GM23248 (cell line): ENCODE measurements around the gene DYSF. TPM values are rescaled to one million over a fixed set of nuclear protein-coding genes. Genes with fewer than 3 reads are reported as not detected.

Source experiments
- DNase-seq: peaks from one replicate; pipeline ENCODE4 v3.0.0-alpha.2; 2015
- H2AFZ ChIP-seq: fragments of 200-600 bp; sonication (generic); 2 replicates; pipeline ENCODE4 v1.6.1; 2016; ENCODE audit warnings: antibody characterized with exemption
- H3F3A ChIP-seq: fragments of 200-600 bp; sonication (generic); 2 replicates; pipeline ENCODE4 v1.6.1; 2016; ENCODE audit warnings: mild to moderate bottlenecking, antibody characterized with exemption, mixed run types; ENCODE audit not compliant: insufficient read depth
- H3K27ac ChIP-seq: fragments of 200-600 bp; sonication (generic); 2 replicates; pipeline ENCODE4 v1.5.1; 2016; ENCODE audit warnings: mild to moderate bottlenecking
- H3K27me3 ChIP-seq: fragments of 200-600 bp; sonication (generic); replicated peaks from 2 replicates; pipeline ENCODE4 v1.6.1; 2016; ENCODE audit warnings: mild to moderate bottlenecking; ENCODE audit not compliant: insufficient read depth
- H3K36me3 ChIP-seq: fragments of 200-600 bp; sonication (generic); 2 replicates; pipeline ENCODE4 v1.6.1; 2016; ENCODE audit warnings: low read depth, mild to moderate bottlenecking
- H3K4me1 ChIP-seq: fragments of 200-600 bp; sonication (generic); 2 replicates; pipeline ENCODE4 v1.6.1; 2016; ENCODE audit warnings: mild to moderate bottlenecking; ENCODE audit not compliant: insufficient read depth
- H3K4me2 ChIP-seq: fragments of 200-600 bp; sonication (generic); one replicate; pipeline ENCODE4 v1.6.1; 2016; ENCODE audit warnings: mild to moderate bottlenecking; ENCODE audit not compliant: unreplicated experiment
- H3K4me3 ChIP-seq: fragments of 200-600 bp; sonication (generic); 2 replicates; pipeline ENCODE4 v1.5.1; 2016; ENCODE audit warnings: mild to moderate bottlenecking
- H3K79me2 ChIP-seq: fragments of 200-600 bp; sonication (generic); 2 replicates; pipeline ENCODE4 v1.6.1; 2016; ENCODE audit warnings: mild to moderate bottlenecking; ENCODE audit not compliant: insufficient read depth
- H3K9ac ChIP-seq: fragments of 200-600 bp; sonication (generic); 2 replicates; pipeline ENCODE4 v1.6.1; 2016; ENCODE audit warnings: mild to moderate bottlenecking
- H3K9me2 ChIP-seq: fragments of 200-600 bp; sonication (generic); 2 replicates; pipeline ENCODE4 v1.6.1; 2016; ENCODE audit warnings: mixed run types, mild to moderate bottlenecking, moderate library complexity; ENCODE audit not compliant: insufficient read depth
- H3K9me3 ChIP-seq: fragments of 200-600 bp; sonication (generic); one replicate; pipeline ENCODE4 v1.6.1; 2017; ENCODE audit warnings: low read depth
- H4K20me1 ChIP-seq: fragments of 200-600 bp; sonication (generic); 2 replicates; pipeline ENCODE4 v1.6.0; 2016; ENCODE audit not compliant: insufficient read depth
- EZH2 ChIP-seq: fragments of 200-600 bp; sonication (generic); IDR thresholded peaks from 2 replicates; pipeline ENCODE4 v1.6.1; 2018; ENCODE audit warnings: antibody characterized with exemption, mild to moderate bottlenecking; ENCODE audit not compliant: insufficient read depth, poor library complexity, severe bottlenecking
- EZH2phosphoT487 ChIP-seq: fragments of 200-600 bp; sonication (generic); IDR thresholded peaks from 2 replicates; pipeline ENCODE4 v1.6.1; 2018; ENCODE audit warnings: antibody characterized with exemption, moderate library complexity, mild to moderate bottlenecking, low read depth; ENCODE audit not compliant: insufficient read depth
- WGBS, 2 experiments: methylation state at CpG; one replicate each; pipeline ENCODE4 v1.1.6; 2015 to 2017; ENCODE audit warnings: low lambda C conversion rate in 2 of 2, low coverage in 1 of 2; ENCODE audit errors: missing lambda C conversion rate in 2 of 2; 5-methylcytosine and 5-hydroxymethylcytosine counted together
- in situ Hi-C: fragments of 300-500 bp; cut with MboI; formaldehyde crosslinking; loops from 2 replicates; pipeline ENCODE4 v1.15.0; 2020
- polyA plus RNA-seq: library from polyadenylated mRNA; unstranded; fragments of >200 nt; fragmentation: Nextera tagmentation; extraction: Ambion mirVana; gene quantifications from 2 replicates; pipeline ENCODE4 v1.2.1, GENCODE V29; 2016
- total RNA-seq: library from RNA; depleted of rRNA; stranded (reverse); fragments of >200 nt; shearing (Covaris generic); gene quantifications from 2 replicates; pipeline ENCODE4 v1.2.3, GENCODE V29; 2014

Gene DYSF
- total and polyA plus RNA-seq, 2 experiments from 2014 or later, result 0.25 to 0.54 TPM

DNA sequence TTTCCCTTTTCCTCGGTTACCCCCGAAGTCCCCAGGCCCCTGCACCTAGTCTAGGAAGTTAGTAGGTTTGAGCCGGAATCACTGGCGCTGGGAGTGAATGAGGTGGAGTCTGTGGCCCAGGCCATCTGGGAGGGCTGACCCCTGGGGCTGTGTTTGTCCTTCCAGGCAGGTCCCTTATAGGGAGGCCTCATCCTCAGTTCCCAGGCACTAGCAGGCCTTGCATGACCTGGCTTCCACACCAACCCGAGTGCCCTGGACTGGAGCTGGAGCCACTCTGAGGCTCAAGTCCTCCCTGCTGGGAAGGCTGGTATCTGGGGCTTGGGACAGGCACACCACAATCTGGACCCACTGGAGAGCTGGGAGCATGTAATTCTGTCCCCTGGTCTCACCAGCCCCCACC, 111.0 kb downstream of the DYSF start:
- Histone ChIP-seq H3K4me3 (no peak overlapping the region), H3F3A (no peaks in the 10 kb centered on the region), H3K9ac (0 out of 2 replicates have a peak overlapping the region, but pooled peaks have one; percentile 18), H2AFZ (no peak overlapping the region), H3K4me1 (0 out of 2 replicates have a peak, but pooled peaks cover 8% of the 10 kb centered on the region), H4K20me1 (no peaks in the 10 kb centered on the region), H3K79me2 (no peaks in the 10 kb centered on the region), H3K9me3 (no peaks in the 10 kb centered on the region), H3K36me3 (no peaks in the 10 kb centered on the region), H3K27me3 (no peaks in the 10 kb centered on the region), H3K9me2 (no peaks in the 10 kb centered on the region), H3K4me2 (no peak overlapping the region), H3K27ac (no peak overlapping the region)
- in situ Hi-C loops, result loop anchor here (25.0 kb wide), 1 partner anchor 1173 kb away; no protein-coding TSS in a partner anchor
- 77 to 80% methylated on average over 5 of the region's 5 CpGs for WGBS, 2 experiments
- DNase-seq, result no peak
- TF ChIP-seq EZH2phosphoT487 (no peak), EZH2 (no peak)

DNA sequence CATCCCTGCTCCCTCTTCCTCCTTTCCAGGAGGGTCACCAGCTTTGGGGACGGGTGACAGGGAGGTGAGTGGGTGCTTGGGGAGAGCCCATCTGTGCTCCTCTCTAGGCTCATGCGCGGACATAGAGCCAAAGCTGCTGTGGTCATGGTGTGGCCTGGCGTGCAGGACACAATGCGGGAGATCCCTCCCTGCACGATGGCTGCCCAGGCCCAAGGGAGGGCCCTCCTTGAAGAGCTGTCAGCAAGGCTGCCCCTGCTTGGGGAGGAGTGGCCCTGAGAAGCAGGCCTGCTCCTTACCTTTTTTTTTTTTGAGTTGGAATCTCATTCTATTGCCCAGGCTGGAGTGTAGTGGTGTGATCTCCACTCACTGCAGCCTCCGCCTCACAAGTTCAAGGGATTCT, 111.4 kb downstream of the DYSF start:
- Histone ChIP-seq H3K9ac (no peak overlapping the region), H4K20me1 (no peaks in the 10 kb centered on the region), H3K79me2 (no peaks in the 10 kb centered on the region), H3K27ac (no peak overlapping the region), H3K9me2 (no peaks in the 10 kb centered on the region), H3K4me2 (no peak overlapping the region), H3K4me3 (no peak overlapping the region), H3K36me3 (no peaks in the 10 kb centered on the region), H3K4me1 (0 out of 2 replicates have a peak, but pooled peaks cover 8% of the 10 kb centered on the region), H3K27me3 (no peaks in the 10 kb centered on the region), H3K9me3 (no peaks in the 10 kb centered on the region), H3F3A (no peaks in the 10 kb centered on the region), H2AFZ (no peak overlapping the region)
- no peak for DNase-seq
- in situ Hi-C loops, result loop anchor here (25.0 kb wide), 1 partner anchor 1173 kb away; no protein-coding TSS in a partner anchor
- 81 to 83% methylated on average over 7 of the region's 7 CpGs for WGBS, 2 experiments
- TF ChIP-seq EZH2phosphoT487, result no peak
- TF ChIP-seq EZH2, result no peak

DNA sequence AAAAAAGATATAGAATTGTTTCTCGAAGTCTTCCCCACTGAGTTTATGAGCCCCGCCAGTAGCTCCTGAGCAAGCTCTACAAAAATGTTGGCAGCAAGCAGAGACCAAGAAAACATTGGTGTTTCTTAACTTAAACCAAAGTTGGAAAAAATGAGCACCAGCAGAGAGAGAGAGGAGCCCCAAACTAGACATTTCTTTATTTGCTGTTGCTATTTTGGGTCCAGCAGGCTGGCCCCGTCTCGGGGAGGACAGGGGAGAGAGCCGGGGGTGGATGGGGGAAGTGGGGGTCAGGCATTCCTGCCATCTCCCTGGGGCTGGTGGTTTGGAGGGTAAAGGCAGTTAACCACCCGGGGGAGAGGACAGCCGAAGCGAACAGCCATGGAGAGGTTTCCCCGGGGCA, 113.0 kb downstream of the DYSF start:
- H3F3A ChIP-seq, result no peaks in the 10 kb centered on the region
- no peak overlapping the region for H3K4me2 ChIP-seq
- H3K9me2 ChIP-seq, result no peaks in the 10 kb centered on the region
- in situ Hi-C loops, result loop anchor here (25.0 kb wide), 1 partner anchor 1171 kb away; no protein-coding TSS in a partner anchor
- no peaks in the 10 kb centered on the region for H3K79me2 ChIP-seq
- H3K27ac ChIP-seq, result no peak overlapping the region
- no peak overlapping the region for H3K4me3 ChIP-seq
- H2AFZ ChIP-seq, result no peak overlapping the region
- H3K9ac ChIP-seq, result no peak overlapping the region
- 31 to 43% methylated on average over 6 to 9 of the region's 9 CpGs for WGBS, 2 experiments
- H3K27me3 ChIP-seq, result no peaks in the 10 kb centered on the region
- no peak for TF ChIP-seq EZH2
- TF ChIP-seq EZH2phosphoT487, result no peak
- DNase-seq, result peak; percentile 77
- H3K4me1 ChIP-seq, result 0 out of 2 replicates have a peak, but pooled peaks cover 8% of the 10 kb centered on the region
- H3K9me3 ChIP-seq, result no peaks in the 10 kb centered on the region
- no peaks in the 10 kb centered on the region for H3K36me3 ChIP-seq
- no peaks in the 10 kb centered on the region for H4K20me1 ChIP-seq

DNA sequence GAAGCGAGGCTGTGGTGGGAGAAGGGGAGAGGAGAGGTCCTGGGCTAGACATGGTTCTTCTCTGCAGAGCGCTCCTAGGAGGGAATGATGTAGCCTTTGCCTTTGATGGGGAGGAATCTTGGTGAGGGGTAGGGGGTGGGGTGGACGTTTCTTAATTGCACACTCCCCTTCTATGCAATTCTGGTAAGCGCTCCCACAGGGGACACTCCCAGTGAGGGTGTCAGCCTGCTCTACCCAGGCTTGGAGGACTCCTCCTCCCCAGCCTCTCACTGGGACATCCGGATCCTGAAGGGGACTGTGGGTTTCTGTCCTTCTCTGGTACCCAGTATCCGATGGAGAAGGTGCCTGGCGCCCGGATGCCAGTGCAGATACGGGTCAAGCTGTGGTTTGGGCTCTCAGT, 114.3 kb downstream of the DYSF start:
- DNase-seq, result no peak
- Histone ChIP-seq H3K4me2 (no peak overlapping the region), H3F3A (no peaks in the 10 kb centered on the region), H3K9me2 (no peaks in the 10 kb centered on the region), H3K9ac (no peak overlapping the region), H3K9me3 (no peaks in the 10 kb centered on the region), H3K4me1 (0 out of 2 replicates have a peak, but pooled peaks cover 8% of the 10 kb centered on the region), H4K20me1 (no peaks in the 10 kb centered on the region), H3K36me3 (no peaks in the 10 kb centered on the region), H3K27ac (no peak overlapping the region), H3K4me3 (no peak overlapping the region), H3K79me2 (no peaks in the 10 kb centered on the region), H2AFZ (no peak overlapping the region), H3K27me3 (no peaks in the 10 kb centered on the region)
- in situ Hi-C loops, result loop anchor here (25.0 kb wide), 1 partner anchor 1170 kb away; no protein-coding TSS in a partner anchor
- TF ChIP-seq EZH2phosphoT487 (no peak), EZH2 (no peak)
- 85 to 88% methylated on average over 8 to 9 of the region's 9 CpGs for WGBS, 2 experiments
